GM12878 (cell line): ENCODE results near the gene TEX22. TPM values are rescaled to one million over a fixed set of nuclear protein-coding genes. Genes with fewer than 3 reads are reported as not detected.

Source experiments
- ATAC-seq: fragments of 200-7000 bp; cut with Tn5 transposase; 3 replicates; pipeline ENCODE4 v1.9.1; 2020; ENCODE audit warnings: mild to moderate bottlenecking, moderate library complexity
- BruUV-seq: library from RNA; stranded (reverse); fragments of 400-500 nt; replicated peaks from 2 replicates; lab custom pipeline; 2021; lab: Mats Ljungman, UMichigan
- CTCF ChIA-PET: fragments of 300-600 bp; sonication (Branson Sonifier 250); formaldehyde crosslinking; extraction: SDS; loops from one replicate; lab custom pipeline; 2021; ENCODE audit warnings: inconsistent platforms; lab: Yijun Ruan, JAX
- POLR2A ChIA-PET: fragments of 350-600 bp; formaldehyde crosslinking; extraction: SDS; loops from one replicate; lab custom pipeline; 2021; ENCODE audit warnings: inconsistent platforms; lab: Charles Lee
- RAD21 ChIA-PET: fragments of 300-600 bp; sonication (Branson Sonifier 250); formaldehyde crosslinking; loops from one replicate; lab custom pipeline; 2023; ENCODE audit warnings: antibody characterized with exemption; ENCODE audit not compliant: unreplicated experiment; lab: Charles Lee
- SMC1A ChIA-PET: fragments of 300-600 bp; sonication (Branson Sonifier 250); formaldehyde crosslinking; loops from one replicate; lab custom pipeline; 2023; ENCODE audit not compliant: unreplicated experiment, uncharacterized antibody; lab: Charles Lee
- DNase-seq: peaks from one replicate; pipeline ENCODE4 v3.0.0-alpha.2; 2011; ENCODE audit warnings: low read depth, low spot score
- FAIRE-seq: peaks from 3 replicates; lab custom pipeline; 2011; peaks lifted over from hg19 to GRCh38; lab: Jason Lieb, UNC
- H2AFZ ChIP-seq: 2 replicates; pipeline ENCODE4 v1.6.0; 2011; ENCODE audit warnings: low read depth, low read length, control low read depth; ENCODE audit not compliant: control insufficient read depth
- H3K27ac ChIP-seq: 2 replicates; pipeline ENCODE4 v1.5.1; 2011; ENCODE audit warnings: control low read depth; ENCODE audit not compliant: control insufficient read depth, insufficient read depth
- H3K27me3 ChIP-seq, 2 experiments: replicated peaks in 1 of 2; 2 replicates each; pipeline versions ENCODE4 v1.6.0 to v1.6.1; 2011; ENCODE audit warnings: low read length in 1 of 2; ENCODE audit not compliant: control insufficient read depth in 2 of 2, insufficient read depth in 2 of 2
- H3K36me3 ChIP-seq, 2 experiments: 2 replicates each; pipeline ENCODE4 v1.5.1; 2011; ENCODE audit warnings: low read length in 1 of 2; ENCODE audit not compliant: control insufficient read depth in 2 of 2, insufficient read depth in 2 of 2
- H3K4me1 ChIP-seq: 2 replicates; pipeline ENCODE4 v1.6.1; 2011; ENCODE audit warnings: mild to moderate bottlenecking, low read length, moderate library complexity, mixed read lengths; ENCODE audit not compliant: control insufficient read depth, insufficient read depth
- H3K4me2 ChIP-seq: 2 replicates; pipeline ENCODE4 v1.6.0; 2011; ENCODE audit warnings: control low read depth; ENCODE audit not compliant: control insufficient read depth, insufficient read depth
- H3K4me3 ChIP-seq: fragments of 200-600 bp; sonication (generic); 2 replicates; pipeline ENCODE4 v1.5.1; 2016
- H3K79me2 ChIP-seq: 2 replicates; pipeline ENCODE4 v1.6.0; 2011; ENCODE audit warnings: low read length; ENCODE audit not compliant: control insufficient read depth, insufficient read depth
- H3K9ac ChIP-seq: 2 replicates; pipeline ENCODE4 v1.8.0; 2011; ENCODE audit warnings: low read length, control low read depth, mixed read lengths; ENCODE audit not compliant: control insufficient read depth, insufficient read depth
- H3K9me3 ChIP-seq: replicated peaks from 3 replicates; pipeline ENCODE4 v1.5.1; 2011; ENCODE audit warnings: mild to moderate bottlenecking, low read length; ENCODE audit not compliant: control insufficient read depth, insufficient read depth
- H4K20me1 ChIP-seq: 2 replicates; pipeline ENCODE4 v1.6.0; 2011; ENCODE audit not compliant: control insufficient read depth, insufficient read depth
- ASH2L ChIP-seq: fragments of 300-600, 200-600 bp; sonication (generic); IDR thresholded peaks from 2 replicates; pipeline ENCODE4 v1.6.1; 2017; ENCODE audit warnings: low read depth, mild to moderate bottlenecking, borderline replicate concordance
- CREB1 ChIP-seq: IDR thresholded peaks from 2 replicates; pipeline ENCODE4 v1.6.1; 2012; ENCODE audit warnings: low read depth, mild to moderate bottlenecking, inconsistent platforms
- EZH2 ChIP-seq: IDR thresholded peaks from 2 replicates; pipeline ENCODE4 v1.6.1; 2012; ENCODE audit warnings: low read depth, mild to moderate bottlenecking, control low read depth, inconsistent platforms, low read length, borderline replicate concordance; ENCODE audit not compliant: control insufficient read depth
- IKZF2 ChIP-seq, 2 experiments: fragments of 450-650 bp; IDR thresholded peaks; 2 replicates each; pipeline ENCODE4 v1.6.1; 2017; ENCODE audit warnings: mild to moderate bottlenecking in 2 of 2, moderate library complexity in 2 of 2
- IRF4 ChIP-seq: IDR thresholded peaks from 2 replicates; pipeline ENCODE4 v1.6.1; 2011; ENCODE audit warnings: low read depth, low read length
- JUND ChIP-seq: IDR thresholded peaks from 2 replicates; pipeline ENCODE4 v1.6.1; 2012; ENCODE audit warnings: low read depth, mild to moderate bottlenecking, low read length, improper control_type of control experiment, moderate library complexity
- NFYA ChIP-seq: IDR thresholded peaks from 2 replicates; pipeline ENCODE4 v1.6.1; 2011; ENCODE audit warnings: low read depth, mild to moderate bottlenecking, low read length, improper control_type of control experiment, borderline replicate concordance
- RBBP5 ChIP-seq: fragments of 200-600 bp; sonication (generic); conservative IDR thresholded peaks from 2 replicates; pipeline ENCODE4 v1.6.1; 2016
- SPI1 ChIP-seq: IDR thresholded peaks from 2 replicates; pipeline ENCODE4 v1.6.1; 2011; ENCODE audit warnings: low read depth, mild to moderate bottlenecking, low read length, moderate library complexity, borderline replicate concordance; ENCODE audit not compliant: insufficient read depth
- STAT1 ChIP-seq: fragments of 450-650 bp; conservative IDR thresholded peaks from 2 replicates; pipeline ENCODE4 v1.6.1; 2014; ENCODE audit warnings: antibody characterized with exemption, mild to moderate bottlenecking
- SUPT20H ChIP-seq: IDR thresholded peaks from 2 replicates; pipeline ENCODE4 v1.6.1; 2011; ENCODE audit warnings: low read depth, mild to moderate bottlenecking, low read length, moderate library complexity, borderline replicate concordance; ENCODE audit not compliant: control insufficient read depth
- ZNF24 ChIP-seq: fragments of 450-650 bp; IDR thresholded peaks from 2 replicates; pipeline ENCODE4 v1.6.1; 2017; ENCODE audit warnings: antibody characterized with exemption, mild to moderate bottlenecking
- WGBS: methylation state at CpG from one replicate; pipeline ENCODE4 v1.1.6; 2016; ENCODE audit warnings: low lambda C conversion rate; ENCODE audit not compliant: insufficient replicate concordance, insufficient coverage; ENCODE audit errors: missing lambda C conversion rate; 5-methylcytosine and 5-hydroxymethylcytosine counted together
- in situ Hi-C: fragments of 300-500 bp; cut with MboI; formaldehyde crosslinking; loops from 9 replicates; pipeline ENCODE4 v1.14.3; 2018; ENCODE audit warnings: mixed read lengths
- intact Hi-C: fragments of 100-400 bp; cut with micrococcal nuclease; formaldehyde crosslinking; loops from one replicate; pipeline ENCODE4 v1.14.2; 2022; ENCODE audit not compliant: unreplicated experiment
- polyA plus RNA-seq, 11 experiments: library from polyadenylated mRNA; depleted of rRNA in 4 of 11; unstranded in 6 of 11; stranded (reverse) in 5 of 11; fragments of >200 nt; fragmentation: Nextera tagmentation in 4 of 11; fragmentation: Illumina TruSeq in 1 of 11; extraction: Ambion mirVana in 4 of 11; extraction: Trizol in 1 of 11; gene quantifications; 1 replicate in 1 of 11; 2 replicates in 10 of 11; pipeline versions ENCODE4 v1.2.1 to v1.2.3, GENCODE V29; 2011 to 2016; ENCODE audit warnings: inconsistent platforms in 2 of 11, missing spikeins in 2 of 11, low read depth in 1 of 11
- total RNA-seq, 4 experiments: library from RNA; depleted of rRNA in 3 of 4; stranded (reverse); fragments of >200 nt in 3 of 4; fragmentation: Illumina TruSeq in 1 of 4; extraction: Trizol in 1 of 4; gene quantifications; 2 replicates each; pipeline versions ENCODE4 v1.2.1 to v1.2.3, GENCODE V29; 2013 to 2021

TEX22 gene
- total and polyA plus RNA-seq, 10 of the 15 experiments (the other 5 are each of a cell fraction or from before 2014, with no cell fraction given) = 0.02 to 4.0 (median 0.63) TPM; not detected in 1

GRCh38 chr14:105353136-105353535 lies 45.2 kb upstream of the TEX22 start (continued):
- TF ChIP-seq JUND (no peak), SPI1 (no peak)

- H3K9me3 ChIP-seq = no peaks in the 10 kb centered on the region
These were observed 43.8 kb upstream of the TEX22 start for GRCh38 chr14:105354541-105354940.

More at GRCh38 chr14:105354541-105354940, 43.8 kb upstream of the TEX22 start:
- RAD21 ChIA-PET = no interaction called here
- Histone ChIP-seq H3K4me1 (no peaks in the 10 kb centered on the region; the same call in 1 of the 2 replicates), H2AFZ (no peak overlapping the region), H3K4me3 (no peak overlapping the region), H3K27me3 (no peaks in the 10 kb centered on the region), H4K20me1 (no peaks in the 10 kb centered on the region; the same call in 1 of the 2 replicates), H3K4me2 (no peak overlapping the region), H3K79me2 (no peaks in the 10 kb centered on the region), H3K27ac (no peak overlapping the region), H3K36me3 (no peaks in the 10 kb centered on the region), H3K9ac (no peak overlapping the region)
- intact Hi-C loops = no loop called here
- POLR2A ChIA-PET = no interaction called here
- no TSS peak for BruUV-seq
- ATAC-seq (no peak), FAIRE-seq (no peak), DNase-seq (no peak)
- CTCF ChIA-PET = no interaction called here
- WGBS = 96% methylated on average over 20 of the region's 20 CpGs
- in situ Hi-C loops = loop anchor here (5.0 kb wide), 1 partner anchor 152 kb away; no protein-coding TSS in a partner anchor
- SMC1A ChIA-PET = no interaction called here
- no peak for TF ChIP-seq EZH2
- no peak for TF ChIP-seq IRF4
- TF ChIP-seq NFYA = no peak
- TF ChIP-seq ASH2L = no peak
- TF ChIP-seq CREB1 = no peak
- TF ChIP-seq IKZF2 (IDR thresholded peaks at IDR 0.05) = no peak
- no peak for TF ChIP-seq SUPT20H
- no peak for TF ChIP-seq RBBP5
- no peak for TF ChIP-seq STAT1
- no peak for TF ChIP-seq ZNF24
